GM10266 (cell line): ENCODE results near the gene ZNF710.

Source experiments
- DNase-seq: peaks from one replicate; pipeline ENCODE4 v3.0.0; 2012; ENCODE audit errors: extremely low spot score
- TF ChIP-seq, protein P1 (sequence below): IDR thresholded peaks from 2 replicates; pipeline ENCODE4 v1.5.1; 2012; ENCODE audit warnings: mild to moderate bottlenecking, low read depth; ENCODE audit not compliant: control insufficient read depth, insufficient read depth; ENCODE audit errors: missing control alignments

ZNF710 gene

DNA sequence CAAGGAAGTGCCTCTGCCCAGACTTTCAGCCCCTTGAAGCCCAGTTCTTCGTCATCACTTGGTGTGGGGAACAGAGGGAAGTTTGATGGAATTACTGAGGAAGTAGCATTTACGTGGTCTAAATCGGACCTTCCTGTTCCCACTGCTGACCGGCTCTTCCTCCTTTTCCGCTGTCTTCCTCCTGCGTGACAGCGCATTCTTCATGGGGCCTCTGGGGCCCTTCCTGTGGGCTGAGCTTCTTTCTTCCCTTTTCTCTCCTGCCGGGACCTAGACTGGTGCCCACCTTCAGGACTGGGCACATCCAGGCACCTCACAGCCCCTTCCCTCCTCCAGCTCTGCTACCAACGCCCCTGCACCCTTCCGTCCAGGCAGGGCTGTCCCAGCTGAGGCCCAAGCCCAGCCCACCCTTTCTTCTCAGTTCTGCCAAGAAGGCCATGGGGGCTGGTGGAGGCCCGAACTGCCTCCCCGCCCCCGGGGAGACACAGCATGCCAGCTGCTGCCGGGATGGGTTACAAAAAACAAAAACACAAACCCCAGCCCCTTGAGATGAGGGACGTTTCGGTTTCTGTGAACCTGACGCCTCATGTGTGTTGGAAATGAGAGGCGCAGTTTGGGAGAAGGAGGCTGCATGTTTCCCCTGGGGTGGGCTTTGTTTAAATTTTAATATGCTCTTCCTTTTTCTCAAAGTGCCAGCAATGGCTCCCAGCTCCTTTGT is 19.1 kb downstream of the ZNF710 start:
- no peak for DNase-seq
- TF ChIP-seq, protein P1, sequence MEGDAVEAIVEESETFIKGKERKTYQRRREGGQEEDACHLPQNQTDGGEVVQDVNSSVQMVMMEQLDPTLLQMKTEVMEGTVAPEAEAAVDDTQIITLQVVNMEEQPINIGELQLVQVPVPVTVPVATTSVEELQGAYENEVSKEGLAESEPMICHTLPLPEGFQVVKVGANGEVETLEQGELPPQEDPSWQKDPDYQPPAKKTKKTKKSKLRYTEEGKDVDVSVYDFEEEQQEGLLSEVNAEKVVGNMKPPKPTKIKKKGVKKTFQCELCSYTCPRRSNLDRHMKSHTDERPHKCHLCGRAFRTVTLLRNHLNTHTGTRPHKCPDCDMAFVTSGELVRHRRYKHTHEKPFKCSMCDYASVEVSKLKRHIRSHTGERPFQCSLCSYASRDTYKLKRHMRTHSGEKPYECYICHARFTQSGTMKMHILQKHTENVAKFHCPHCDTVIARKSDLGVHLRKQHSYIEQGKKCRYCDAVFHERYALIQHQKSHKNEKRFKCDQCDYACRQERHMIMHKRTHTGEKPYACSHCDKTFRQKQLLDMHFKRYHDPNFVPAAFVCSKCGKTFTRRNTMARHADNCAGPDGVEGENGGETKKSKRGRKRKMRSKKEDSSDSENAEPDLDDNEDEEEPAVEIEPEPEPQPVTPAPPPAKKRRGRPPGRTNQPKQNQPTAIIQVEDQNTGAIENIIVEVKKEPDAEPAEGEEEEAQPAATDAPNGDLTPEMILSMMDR, result no peak

DNA sequence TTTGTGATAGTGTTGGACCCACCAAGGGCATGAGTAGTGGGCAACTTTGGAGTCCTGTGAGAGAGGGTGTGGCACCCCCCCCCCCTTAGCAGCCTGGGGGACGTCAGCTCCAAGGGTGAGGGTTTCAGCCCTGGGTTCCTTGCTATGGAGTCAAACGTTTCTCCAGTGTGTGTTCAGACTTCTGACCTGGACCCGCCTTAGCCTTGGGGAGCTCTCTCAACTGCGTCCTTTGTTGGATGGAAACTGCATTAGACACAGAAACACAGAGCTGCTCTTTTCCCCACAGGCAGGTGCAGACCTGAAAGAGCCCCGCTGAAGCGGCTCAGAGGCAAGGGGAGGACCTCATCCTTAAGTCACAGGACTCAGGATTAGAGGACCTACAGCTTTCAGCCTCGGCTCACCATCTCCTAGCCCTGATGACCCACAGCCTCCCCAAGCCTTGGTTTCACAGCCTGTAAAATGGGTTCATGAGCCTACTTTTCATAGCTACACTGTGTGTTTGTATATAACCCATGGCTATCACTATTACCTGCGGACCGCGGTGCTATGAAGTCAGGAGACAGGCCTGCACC is 19.9 kb downstream of the ZNF710 start:
- no peak for DNase-seq
- TF ChIP-seq, protein P1, result no peak

DNA sequence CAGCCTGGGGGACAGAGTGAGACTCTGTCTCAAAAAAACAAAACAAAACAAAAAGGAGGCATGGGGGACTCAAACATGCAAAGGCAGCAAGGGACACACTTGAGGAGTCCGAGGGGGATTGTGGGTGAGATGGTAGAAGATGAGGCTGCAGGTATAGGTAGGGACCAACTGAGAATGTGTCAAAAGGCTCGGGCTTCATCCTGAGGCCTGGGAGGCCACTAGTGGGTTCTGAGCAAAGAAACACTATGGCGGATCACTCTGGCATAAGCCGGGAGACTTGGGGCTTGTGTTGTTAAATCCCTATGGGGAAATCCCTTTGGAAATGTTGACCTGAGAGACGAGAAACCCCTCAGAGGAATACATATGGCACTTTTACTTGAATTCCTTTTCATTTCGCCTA is 21.2 kb downstream of the ZNF710 start:
- TF ChIP-seq, protein P1, result no peak
- no peak for DNase-seq

DNA sequence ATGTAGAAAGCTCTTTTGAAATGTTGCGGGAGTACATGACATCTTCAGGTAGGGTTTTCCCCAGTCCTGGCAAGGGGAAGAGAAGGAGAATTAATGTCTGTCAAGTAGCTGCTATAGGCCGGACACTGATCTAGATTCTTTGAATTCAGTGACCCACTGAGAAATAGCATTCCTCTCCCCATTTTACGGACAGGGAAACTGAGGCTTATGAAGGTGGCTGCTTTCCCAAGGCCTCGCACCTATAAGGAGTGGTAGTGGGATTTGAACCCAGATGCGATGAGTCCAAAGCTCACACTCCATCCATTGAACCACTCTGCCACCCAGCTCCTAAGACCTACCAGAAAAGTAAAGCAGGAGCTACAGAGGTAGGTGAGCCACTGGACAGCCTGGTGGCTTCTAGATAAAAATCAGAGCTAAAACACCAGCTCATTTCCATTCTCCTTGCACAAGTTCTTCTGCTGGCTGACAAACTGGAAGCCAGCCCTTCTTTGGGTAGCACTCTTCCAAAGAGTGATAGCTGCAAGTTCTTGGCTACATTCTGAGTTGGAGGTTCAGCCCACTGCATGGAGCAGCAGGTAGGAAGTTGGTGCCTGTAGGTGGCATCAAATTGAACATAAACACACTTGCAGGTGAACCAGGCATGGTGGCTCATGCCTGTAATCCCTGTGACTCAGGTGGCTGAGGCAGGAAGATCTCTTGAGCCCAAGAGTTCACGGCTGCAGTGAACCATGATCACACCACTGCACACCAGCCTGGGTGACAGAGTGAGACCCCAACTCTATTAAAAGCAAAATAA is 22.0 kb downstream of the ZNF710 start:
- no peak for DNase-seq
- TF ChIP-seq, protein P1, result no peak

DNA sequence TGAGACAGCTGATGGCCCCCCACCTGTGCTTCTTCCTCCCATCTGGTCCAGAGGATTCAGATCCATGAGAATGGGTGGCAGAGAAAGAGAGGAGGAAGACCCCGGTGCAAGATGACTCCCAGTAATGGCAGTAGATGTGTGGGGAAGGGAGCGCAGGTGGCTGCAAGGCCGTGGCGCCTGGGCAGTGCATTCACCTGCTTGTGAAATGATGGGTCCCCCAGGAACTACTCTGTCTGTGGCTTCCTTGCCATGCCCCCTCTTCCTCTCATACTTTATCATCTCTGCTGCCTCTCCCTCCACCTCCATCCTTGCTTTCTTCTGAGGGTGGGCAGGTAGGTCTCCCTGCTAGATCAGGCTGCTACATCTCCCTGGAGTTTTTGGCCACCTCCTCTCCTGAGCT is 23.3 kb downstream of the ZNF710 start:
- DNase-seq, result no peak
- TF ChIP-seq, protein P1, result no peak

DNA sequence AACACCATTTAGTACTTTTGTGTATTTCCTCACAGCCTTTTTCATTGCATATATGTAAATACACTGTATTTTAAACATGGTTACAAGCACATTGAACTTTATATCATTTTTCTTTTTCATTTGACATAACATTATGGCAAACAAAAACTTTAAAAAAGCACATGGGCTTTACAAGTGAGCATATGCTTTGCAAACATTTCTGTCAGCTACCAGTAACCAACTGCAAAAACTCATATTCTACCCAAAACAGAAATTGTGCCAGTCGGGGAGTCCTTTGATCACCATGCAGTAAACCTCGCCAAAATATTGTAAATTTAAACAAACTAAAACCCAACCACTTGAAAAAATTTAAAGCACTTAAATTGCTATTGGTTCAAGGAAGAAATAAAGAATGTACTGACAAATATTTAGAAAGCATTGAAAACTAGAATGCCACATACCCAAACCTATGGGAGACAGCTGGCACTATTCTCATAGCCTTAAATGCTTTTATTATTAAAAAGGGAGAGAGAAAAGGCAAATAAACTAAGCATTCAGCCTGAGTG is 24.4 kb downstream of the ZNF710 start:
- DNase-seq, result no peak
- TF ChIP-seq, protein P1, result no peak
